OCI-LY3 (cell line): Measurements from ENCODE around the gene PAK5.

Experiments
- H2AFZ ChIP-seq: fragments of 200-600, 300-600 bp; shearing (Covaris generic); 2 replicates; pipeline ENCODE4 v1.6.0; 2014; ENCODE audit warnings: antibody characterized with exemption, low read depth, low read length
- H3K27ac ChIP-seq: fragments of 200-600, 300-600 bp; sonication (generic); 2 replicates; pipeline ENCODE4 v1.5.1; 2014; ENCODE audit warnings: mild to moderate bottlenecking, low read length, moderate library complexity, mixed read lengths
- H3K27me3 ChIP-seq: fragments of 200-600, 300-600 bp; sonication (generic); 2 replicates; pipeline ENCODE4 v1.6.1; 2014; ENCODE audit warnings: low read depth, low read length, mixed read lengths
- H3K36me3 ChIP-seq: fragments of 200-600, 300-600 bp; sonication (generic); replicated peaks from 2 replicates; pipeline ENCODE3; 2014; ENCODE audit warnings: low read depth, low read length, mixed read lengths
- H3K4me1 ChIP-seq: fragments of 300-600, 200-600 bp; sonication (generic); 2 replicates; pipeline ENCODE4 v1.6.1; 2014; ENCODE audit warnings: low read length, mixed read lengths
- H3K4me2 ChIP-seq: fragments of 200-600, 300-600 bp; sonication (generic); 2 replicates; pipeline ENCODE4 v1.6.1; 2014; ENCODE audit warnings: low read length, mixed read lengths
- H3K4me3 ChIP-seq: fragments of 300-600, 200-600 bp; sonication (generic); 2 replicates; pipeline ENCODE4 v1.5.1; 2014; ENCODE audit warnings: antibody characterized with exemption, mild to moderate bottlenecking, low read length, moderate library complexity
- H3K79me2 ChIP-seq: fragments of 300-600, 200-600 bp; shearing (Covaris generic); 2 replicates; pipeline ENCODE4 v1.6.1; 2014; ENCODE audit warnings: mild to moderate bottlenecking, low read length, mixed read lengths
- H3K9ac ChIP-seq: fragments of 300-600, 200-600 bp; shearing (Covaris generic); 2 replicates; pipeline ENCODE4 v1.6.0; 2014; ENCODE audit warnings: mild to moderate bottlenecking, low read length, moderate library complexity
- H3K9me3 ChIP-seq: fragments of 200-600, 300-600 bp; shearing (Covaris generic); 2 replicates; pipeline ENCODE4 v1.6.1; 2014; ENCODE audit warnings: low read length, mixed read lengths; ENCODE audit not compliant: insufficient read depth
- H4K20me1 ChIP-seq: fragments of 200-600, 300-600 bp; sonication (generic); 2 replicates; pipeline ENCODE4 v1.6.1; 2016; ENCODE audit warnings: low read length, mixed read lengths; ENCODE audit not compliant: insufficient read depth
- CTCF ChIP-seq: fragments of 200-600, 300-600 bp; sonication (generic); IDR thresholded peaks from 2 replicates; pipeline ENCODE4 v1.5.1; 2014; ENCODE audit warnings: antibody characterized with exemption, low read length, low read depth
- EZH2phosphoT487 ChIP-seq: fragments of 200-600 bp; shearing (Covaris generic); IDR thresholded peaks from 2 replicates; pipeline ENCODE4 v1.6.1; 2018; ENCODE audit warnings: antibody characterized with exemption, mixed run types, low read depth

Gene PAK5

GRCh38 chr20:9628141-9628540, 210.7 kb downstream of the PAK5 start:
- no peak overlapping the region for H3K4me3 ChIP-seq
- H3K4me2 ChIP-seq: no peak overlapping the region
- H4K20me1 ChIP-seq: no peaks in the 10 kb centered on the region
- H3K9ac ChIP-seq: no peak overlapping the region
- TF ChIP-seq CTCF: no peak
- TF ChIP-seq EZH2phosphoT487: no peak
- no peak overlapping the region for H2AFZ ChIP-seq
- H3K36me3 ChIP-seq: no peaks in the 10 kb centered on the region
- H3K79me2 ChIP-seq: no peaks in the 10 kb centered on the region
- no peaks in the 10 kb centered on the region for H3K4me1 ChIP-seq
- no peak overlapping the region for H3K27ac ChIP-seq
- H3K9me3 ChIP-seq: no peaks in the 10 kb centered on the region
- peaks cover 41% of the 10 kb centered on the region for H3K27me3 ChIP-seq

- no peaks in the 10 kb centered on the region for H3K36me3 ChIP-seq
- no peaks in the 10 kb centered on the region for H3K9me3 ChIP-seq
- H3K79me2 ChIP-seq: no peaks in the 10 kb centered on the region
- H2AFZ ChIP-seq: no peak overlapping the region
- H3K27ac ChIP-seq: no peak overlapping the region
- no peaks in the 10 kb centered on the region for H4K20me1 ChIP-seq
- no peak for TF ChIP-seq EZH2phosphoT487
- no peak for TF ChIP-seq CTCF
- H3K4me1 ChIP-seq: no peaks in the 10 kb centered on the region
- H3K4me2 ChIP-seq: no peak overlapping the region
- no peak overlapping the region for H3K9ac ChIP-seq
- no peak overlapping the region for H3K4me3 ChIP-seq
- H3K27me3 ChIP-seq: peaks cover 37% of the 10 kb centered on the region
Measured at GRCh38 chr20:9627219-9627618, 211.7 kb downstream of the PAK5 start.

- Histone ChIP-seq H2AFZ (no peak overlapping the region), H3K4me3 (no peak overlapping the region), H3K27me3 (peaks cover 37% of the 10 kb centered on the region), H3K4me2 (no peak overlapping the region), H3K27ac (no peak overlapping the region), H3K9ac (no peak overlapping the region), H3K79me2 (no peaks in the 10 kb centered on the region), H3K9me3 (no peaks in the 10 kb centered on the region), H3K4me1 (no peaks in the 10 kb centered on the region), H3K36me3 (no peaks in the 10 kb centered on the region), H4K20me1 (no peaks in the 10 kb centered on the region)
- no peak for TF ChIP-seq EZH2phosphoT487
- no peak for TF ChIP-seq CTCF
Measured at GRCh38 chr20:9626357-9626756, 212.5 kb downstream of the PAK5 start.

GRCh38 chr20:9617940-9618339, 220.9 kb downstream of the PAK5 start:
- TF ChIP-seq EZH2phosphoT487 (no peak), CTCF (peak; percentile 70)
- Histone ChIP-seq H2AFZ (no peak overlapping the region), H3K9ac (no peak overlapping the region), H3K9me3 (no peaks in the 10 kb centered on the region), H3K4me1 (peaks cover 18% of the 10 kb centered on the region), H3K36me3 (no peaks in the 10 kb centered on the region), H4K20me1 (peaks cover 24% of the 10 kb centered on the region), H3K4me3 (no peak overlapping the region), H3K4me2 (no peak overlapping the region), H3K79me2 (no peaks in the 10 kb centered on the region), H3K27ac (no peak overlapping the region), H3K27me3 (peaks cover 42% of the 10 kb centered on the region)
